A549 (cell line): ENCODE data around the gene KCNK15. TPM values are rescaled to one million over a fixed set of nuclear protein-coding genes. Genes with fewer than 3 reads are reported as not detected.

ENCODE experiments used
- ATAC-seq, 2 experiments: fragments of 200-7000 bp in 1 of 2; fragments of >200 bp in 1 of 2; cut with Nextera tagmentation in 1 of 2; cut with Tn5 transposase in 1 of 2; 3 replicates each; pipeline versions ENCODE4 v1.8.0 to v1.9.1; 2018 to 2020; ENCODE audit warnings: mild to moderate bottlenecking in 1 of 2, moderate library complexity in 1 of 2
- CTCF ChIA-PET: fragments of 300-600 bp; sonication (Branson Sonifier 250); formaldehyde crosslinking; extraction: SDS; loops from one replicate; lab custom pipeline; 2021; ENCODE audit warnings: antibody characterized with exemption, inconsistent platforms; lab: Yijun Ruan, JAX
- POLR2A ChIA-PET: fragments of 350-600 bp; formaldehyde crosslinking; extraction: SDS; loops from one replicate; lab custom pipeline; 2021; ENCODE audit warnings: antibody characterized with exemption, inconsistent platforms; lab: Yijun Ruan, JAX
- DNase-seq, 2 experiments: peaks; one replicate each; pipeline versions ENCODE4 v3.0.0 to v3.0.0-alpha.2; 2011 to 2016; ENCODE audit warnings: low read depth in 1 of 2, low spot score in 1 of 2
- FAIRE-seq: peaks from 2 replicates; lab custom pipeline; 2011; peaks lifted over from hg19 to GRCh38; lab: Jason Lieb, UNC
- H3K27ac ChIP-seq, 2 experiments: fragments of >200 bp; sonication (Bioruptor Twin); formaldehyde crosslinking; 3 replicates each; pipeline ENCODE4 v1.5.1; 2016 to 2017
- H3K4me1 ChIP-seq: fragments of >200 bp; sonication (Bioruptor Twin); formaldehyde crosslinking; 3 replicates; pipeline ENCODE4 v1.6.1; 2016
- H3K4me2 ChIP-seq: fragments of >200 bp; sonication (Bioruptor Twin); formaldehyde crosslinking; 3 replicates; pipeline ENCODE4 v1.6.1; 2016
- H3K4me3 ChIP-seq: fragments of >200 bp; sonication (Bioruptor Twin); formaldehyde crosslinking; 3 replicates; pipeline ENCODE4 v1.5.1; 2016
- H3K9me3 ChIP-seq: fragments of >200 bp; sonication (Bioruptor Twin); formaldehyde crosslinking; 3 replicates; pipeline ENCODE4 v1.6.1; 2016
- BHLHE40 ChIP-seq: IDR thresholded peaks from 2 replicates; pipeline ENCODE4 v1.6.1; 2012; ENCODE audit warnings: low read depth, low read length, inconsistent platforms
- CEBPB ChIP-seq, 2 experiments: fragments of >200 bp in 1 of 2; sonication (Bioruptor Twin) in 1 of 2; formaldehyde crosslinking in 1 of 2; IDR thresholded peaks; 2 replicates each; pipeline ENCODE4 v1.6.1; 2012 to 2016
- CHD2 ChIP-seq: fragments of 150-350 bp; IDR thresholded peaks from 2 replicates; pipeline ENCODE4 v1.6.1; 2014; ENCODE audit warnings: low read length; ENCODE audit not compliant: partially characterized antibody
- CHD4 ChIP-seq: fragments of 200-600 bp; sonication (generic); IDR thresholded peaks from 2 replicates; pipeline ENCODE4 v1.6.1; 2016; ENCODE audit warnings: antibody characterized with exemption, mild to moderate bottlenecking, borderline replicate concordance
- EHF ChIP-seq: fragments of 250-450 bp; sonication (Bioruptor Pico); IDR thresholded peaks from 2 replicates; pipeline ENCODE4 v1.5.0; 2020; ENCODE audit warnings: mild to moderate bottlenecking
- EHMT2 ChIP-seq: fragments of 200-600 bp; sonication (generic); IDR thresholded peaks from 2 replicates; pipeline ENCODE4 v1.6.1; 2016; ENCODE audit warnings: antibody characterized with exemption, low read depth, mild to moderate bottlenecking, moderate library complexity
- EP300 ChIP-seq, 2 experiments: fragments of >200 bp; sonication (Bioruptor Twin); formaldehyde crosslinking; IDR thresholded peaks; 2 replicates in 1 of 2; 3 replicates in 1 of 2; pipeline ENCODE4 v1.6.1; 2016 to 2017
- FOSB ChIP-seq: fragments of 250-450 bp; sonication (Bioruptor Pico); IDR thresholded peaks from 2 replicates; pipeline ENCODE4 v1.5.0; 2020; ENCODE audit warnings: mild to moderate bottlenecking, moderate library complexity
- FOSL2 ChIP-seq, 2 experiments: fragments of 450-650 bp in 1 of 2; fragments of >200 bp in 1 of 2; sonication (Bioruptor Twin) in 1 of 2; formaldehyde crosslinking; IDR thresholded peaks; 2 replicates each; pipeline versions ENCODE4 v1.5.0 to v1.6.1; 2016 to 2020; ENCODE audit warnings: mild to moderate bottlenecking in 1 of 2, moderate library complexity in 1 of 2
- FOXS1 ChIP-seq: fragments of 250-450 bp; sonication (Bioruptor Pico); IDR thresholded peaks from 2 replicates; pipeline ENCODE4 v1.5.0; 2020; ENCODE audit warnings: mild to moderate bottlenecking, moderate library complexity
- GATA3 ChIP-seq: IDR thresholded peaks from 2 replicates; pipeline ENCODE4 v1.6.1; 2012; ENCODE audit warnings: borderline replicate concordance
- HDAC2 ChIP-seq: fragments of 200-600 bp; sonication (generic); IDR thresholded peaks from 2 replicates; pipeline ENCODE4 v1.6.1; 2016
- HEYL ChIP-seq: fragments of 250-450 bp; sonication (Bioruptor Pico); IDR thresholded peaks from 2 replicates; pipeline ENCODE4 v1.8.0; 2021; ENCODE audit warnings: mild to moderate bottlenecking, moderate library complexity
- HOXB13 ChIP-seq: fragments of 250-450 bp; sonication (Bioruptor Pico); IDR thresholded peaks from 2 replicates; pipeline ENCODE4 v1.5.0; 2020; ENCODE audit warnings: low read depth, mild to moderate bottlenecking, moderate library complexity
- HOXB5 ChIP-seq: fragments of 250-450 bp; sonication (Bioruptor Pico); IDR thresholded peaks from 2 replicates; pipeline ENCODE4 v1.5.0; 2020; ENCODE audit warnings: mild to moderate bottlenecking, moderate library complexity
- JUN ChIP-seq, 2 experiments: fragments of >200 bp; sonication (Bioruptor Twin); formaldehyde crosslinking; IDR thresholded peaks; 2 replicates in 1 of 2; 3 replicates in 1 of 2; pipeline ENCODE4 v1.6.1; 2016 to 2017
- JUNB ChIP-seq: fragments of >200 bp; sonication (Bioruptor Twin); formaldehyde crosslinking; IDR thresholded peaks from 2 replicates; pipeline ENCODE4 v1.6.1; 2016
- MAFK ChIP-seq: fragments of 450-650 bp; IDR thresholded peaks from 2 replicates; pipeline ENCODE4 v1.6.1; 2014; ENCODE audit not compliant: partially characterized antibody
- MAZ ChIP-seq: fragments of 150-350 bp; IDR thresholded peaks from 2 replicates; pipeline ENCODE4 v1.6.1; 2014; ENCODE audit warnings: antibody characterized with exemption, low read depth, low read length, borderline replicate concordance
- MYC ChIP-seq: IDR thresholded peaks from 2 replicates; pipeline ENCODE4 v1.6.1; 2012; ENCODE audit warnings: mild to moderate bottlenecking, inconsistent platforms, low read length, improper control_type of control experiment, borderline replicate concordance
- POLR2A ChIP-seq: IDR thresholded peaks from 2 replicates; pipeline ENCODE4 v1.6.1; 2012; ENCODE audit warnings: mild to moderate bottlenecking, low read length
- RAD21 ChIP-seq, 2 experiments: fragments of >200 bp in 1 of 2; sonication (Bioruptor Twin) in 1 of 2; formaldehyde crosslinking in 1 of 2; IDR thresholded peaks in 1 of 2; conservative IDR thresholded peaks in 1 of 2; 2 replicates in 1 of 2; 3 replicates in 1 of 2; pipeline ENCODE4 v1.6.1; 2012 to 2018; ENCODE audit warnings: inconsistent platforms in 1 of 2
- SMC3 ChIP-seq: fragments of >200 bp; sonication (Bioruptor Twin); formaldehyde crosslinking; IDR thresholded peaks from 3 replicates; pipeline ENCODE4 v1.6.1; 2018; ENCODE audit warnings: inconsistent platforms
- SREBF2 ChIP-seq: fragments of 450-650 bp; IDR thresholded peaks from 2 replicates; pipeline ENCODE4 v1.6.1; 2014; ENCODE audit warnings: mild to moderate bottlenecking, moderate library complexity
- TP53 ChIP-seq: fragments of 250-450 bp; sonication (Bioruptor Pico); IDR thresholded peaks from 2 replicates; pipeline ENCODE4 v1.5.0; 2021; ENCODE audit warnings: mild to moderate bottlenecking, moderate library complexity
- USF2 ChIP-seq: fragments of 450-650 bp; IDR thresholded peaks from 2 replicates; pipeline ENCODE4 v1.6.1; 2014; ENCODE audit warnings: antibody characterized with exemption
- ZSCAN20 ChIP-seq: fragments of 250-450 bp; sonication (Bioruptor Pico); IDR thresholded peaks from 2 replicates; pipeline ENCODE4 v1.8.0; 2022; ENCODE audit warnings: mild to moderate bottlenecking, moderate library complexity
- WGBS: methylation state at CpG from one replicate; pipeline ENCODE4 v1.1.6; 2017; ENCODE audit errors: missing lambda C conversion rate; 5-methylcytosine and 5-hydroxymethylcytosine counted together
- polyA plus RNA-seq, 4 experiments: library from polyadenylated mRNA; depleted of rRNA in 3 of 4; stranded (reverse); fragments of >200 nt; fragmentation: RNase III in 1 of 4; extraction: RNeasy Plus Mini Kit Qiagen cat#74134 plus additional on column Dnase treatment in 1 of 4; gene quantifications; 2 replicates in 3 of 4; 3 replicates in 1 of 4; pipeline ENCODE4 v1.2.3, GENCODE V29; 2011 to 2017
- TF ChIP-seq, protein P1 (sequence below): IDR thresholded peaks from 2 replicates; pipeline ENCODE4 v1.6.1; 2012
- TF ChIP-seq, protein P2 (sequence below): IDR thresholded peaks from 2 replicates; pipeline ENCODE4 v1.6.1; 2012
- TF ChIP-seq, protein P3 (sequence below): fragments of >200 bp; sonication (Bioruptor Twin); formaldehyde crosslinking; IDR thresholded peaks from 2 replicates; pipeline ENCODE4 v1.6.1; 2016
- TF ChIP-seq, protein P4 (sequence below): fragments of >200 bp; sonication (Bioruptor Twin); formaldehyde crosslinking; IDR thresholded peaks from 3 replicates; pipeline ENCODE4 v1.6.1; 2016

Gene KCNK15
- polyA plus RNA-seq, 2 of the 4 experiments (the other 2 are of a cell fraction) = 0.43 to 0.49 TPM

GRCh38 chr20:44727651-44728050, 18.0 kb upstream of the KCNK15 start:
- 58% methylated on average over 2 of the region's 2 CpGs for WGBS
- ChIA-PET POLR2A (interaction anchor here (2.5 kb wide), 1 partner anchor 13 kb away, joined by 7 read pairs; the partner anchor contains the start of gene CCN5), CTCF (interaction anchor here (1.1 to 21.9 kb wide), 6 partner anchors 9 to 45 kb away, joined by 3 to 525 read pairs (median 6); no protein-coding TSS in a partner anchor)
- H3K4me3 ChIP-seq = no peak overlapping the region
- peak overlapping the region; percentile 96 to 98 for H3K27ac ChIP-seq
- ATAC-seq = no peak
- H3K4me1 ChIP-seq = peaks cover 84% of the 10 kb centered on the region
- no peak for DNase-seq
- no peaks in the 10 kb centered on the region for H3K9me3 ChIP-seq
- no peak for FAIRE-seq
- TF ChIP-seq EHMT2 = no peak
- TF ChIP-seq CHD4 = no peak
- TF ChIP-seq SREBF2 = no peak
- TF ChIP-seq HOXB5 (CRISPR knock-in tag) = no peak
- TF ChIP-seq JUN (IDR thresholded peaks at IDR 0.05) = no peak
- TF ChIP-seq EHF (CRISPR knock-in tag) = no peak
- H3K4me2 ChIP-seq = peak overlapping the region; percentile 80

DNA sequence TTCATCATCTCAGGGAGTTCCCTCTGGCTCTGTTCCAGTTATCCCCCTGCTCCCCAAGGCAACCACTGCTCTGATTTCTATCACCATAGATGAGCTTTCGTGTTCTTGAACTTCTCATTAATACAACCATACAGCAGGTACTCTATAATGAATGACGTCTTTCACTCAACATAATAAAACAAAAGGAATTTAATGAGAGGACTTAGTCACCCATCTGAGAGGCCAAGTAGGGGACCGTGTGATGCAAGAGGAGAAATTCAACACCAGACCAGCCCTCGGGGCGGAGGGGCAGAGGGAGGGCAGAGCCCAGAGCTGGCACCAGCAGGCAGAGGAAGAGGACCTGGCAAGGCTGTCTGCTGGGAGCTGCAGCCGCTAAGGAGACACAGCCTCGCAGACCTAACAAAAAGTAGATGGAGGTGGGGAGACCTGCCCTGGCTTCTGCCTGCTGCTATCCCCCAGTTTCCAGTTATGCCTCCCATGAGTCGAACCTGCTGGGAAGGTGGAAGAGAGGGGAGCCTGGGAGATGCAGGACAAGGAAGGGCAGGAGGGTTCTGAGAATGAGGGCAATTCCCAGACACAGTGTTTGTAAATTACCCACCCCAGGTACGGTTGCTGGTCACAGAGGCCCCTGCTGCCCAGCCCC, 16.7 kb upstream of the KCNK15 start:
- FAIRE-seq = peak; percentile 98
- WGBS = 1% methylated on average over 9 of the region's 9 CpGs
- peak; percentile 89 to 93 for ATAC-seq
- ChIA-PET POLR2A (interaction anchor here (0.8 to 2.8 kb wide), 9 partner anchors 8 to 43 kb away, joined by 3 to 20 read pairs (median 5); partner anchors contain the start of gene CCN5), CTCF (interaction anchor here (1.0 to 21.9 kb wide), 5 partner anchors 10 to 46 kb away, joined by 3 to 525 read pairs (median 27); partner anchors contain the start of gene CCN5)
- H3K4me2 ChIP-seq = peak overlapping the region; percentile 80
- TF ChIP-seq SMC3 = peak; percentile 49; the same call in 2 of the 3 replicates
- TF ChIP-seq, protein P1, sequence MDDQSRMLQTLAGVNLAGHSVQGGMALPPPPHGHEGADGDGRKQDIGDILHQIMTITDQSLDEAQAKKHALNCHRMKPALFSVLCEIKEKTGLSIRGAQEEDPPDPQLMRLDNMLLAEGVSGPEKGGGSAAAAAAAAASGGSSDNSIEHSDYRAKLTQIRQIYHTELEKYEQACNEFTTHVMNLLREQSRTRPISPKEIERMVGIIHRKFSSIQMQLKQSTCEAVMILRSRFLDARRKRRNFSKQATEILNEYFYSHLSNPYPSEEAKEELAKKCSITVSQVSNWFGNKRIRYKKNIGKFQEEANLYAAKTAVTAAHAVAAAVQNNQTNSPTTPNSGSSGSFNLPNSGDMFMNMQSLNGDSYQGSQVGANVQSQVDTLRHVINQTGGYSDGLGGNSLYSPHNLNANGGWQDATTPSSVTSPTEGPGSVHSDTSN = peak; percentile 86
- 0 out of 2 replicates have a peak, but pooled peaks have one; percentile 40 for TF ChIP-seq HOXB13 (CRISPR knock-in tag)
- peak; percentile 20; the same call in 1 of the 2 replicates for TF ChIP-seq HOXB5 (CRISPR knock-in tag)
- no peak for TF ChIP-seq FOXS1 (CRISPR knock-in tag)
- peak; percentile 51 for TF ChIP-seq POLR2A
- TF ChIP-seq FOSB (CRISPR knock-in tag) = peak; percentile 10; the same call in 1 of the 2 replicates
- peak; percentile 95 to 98; a peak in 4 of 5 replicates for TF ChIP-seq EP300 (IDR thresholded peaks at IDR 0.05)
- TF ChIP-seq JUNB = peak; percentile 97
- peak; percentile 93 for TF ChIP-seq FOSL2 (IDR thresholded peaks at IDR 0.05)
- TF ChIP-seq FOSL2 (CRISPR knock-in tag; IDR thresholded peaks at IDR 0.05) = peak; percentile 95
- TF ChIP-seq RAD21 (conservative IDR thresholded peaks at IDR 0.05 in 1 of 2, IDR thresholded peaks at IDR 0.05 in 1 of 2) = peak in 1 of 2 experiments; percentile 37; a peak in 4 of 5 replicates
- TF ChIP-seq, protein P2, sequence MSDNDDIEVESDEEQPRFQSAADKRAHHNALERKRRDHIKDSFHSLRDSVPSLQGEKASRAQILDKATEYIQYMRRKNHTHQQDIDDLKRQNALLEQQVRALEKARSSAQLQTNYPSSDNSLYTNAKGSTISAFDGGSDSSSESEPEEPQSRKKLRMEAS = peak; percentile 92
- TF ChIP-seq USF2 = no peak
- peak; percentile 98 for TF ChIP-seq GATA3
- TF ChIP-seq CHD2 = no peak
- TF ChIP-seq CEBPB (IDR thresholded peaks at IDR 0.05) = peak; percentile 96 to 99
- TF ChIP-seq HDAC2 = no peak
- TF ChIP-seq BHLHE40 = no peak
- TF ChIP-seq MAZ = peak; percentile 99
- TF ChIP-seq, protein P3, sequence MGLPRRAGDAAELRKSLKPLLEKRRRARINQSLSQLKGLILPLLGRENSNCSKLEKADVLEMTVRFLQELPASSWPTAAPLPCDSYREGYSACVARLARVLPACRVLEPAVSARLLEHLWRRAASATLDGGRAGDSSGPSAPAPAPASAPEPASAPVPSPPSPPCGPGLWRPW = peak; percentile 65; the same call in 1 of the 2 replicates
- TF ChIP-seq TP53 (CRISPR knock-in tag) = 0 out of 2 replicates have a peak, but pooled peaks have one; percentile 38
- TF ChIP-seq, protein P4, sequence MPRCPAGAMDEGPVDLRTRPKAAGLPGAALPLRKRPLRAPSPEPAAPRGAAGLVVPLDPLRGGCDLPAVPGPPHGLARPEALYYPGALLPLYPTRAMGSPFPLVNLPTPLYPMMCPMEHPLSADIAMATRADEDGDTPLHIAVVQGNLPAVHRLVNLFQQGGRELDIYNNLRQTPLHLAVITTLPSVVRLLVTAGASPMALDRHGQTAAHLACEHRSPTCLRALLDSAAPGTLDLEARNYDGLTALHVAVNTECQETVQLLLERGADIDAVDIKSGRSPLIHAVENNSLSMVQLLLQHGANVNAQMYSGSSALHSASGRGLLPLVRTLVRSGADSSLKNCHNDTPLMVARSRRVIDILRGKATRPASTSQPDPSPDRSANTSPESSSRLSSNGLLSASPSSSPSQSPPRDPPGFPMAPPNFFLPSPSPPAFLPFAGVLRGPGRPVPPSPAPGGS = peak; percentile 95
- TF ChIP-seq ZSCAN20 = no peak
- TF ChIP-seq JUN (IDR thresholded peaks at IDR 0.05) = peak; percentile 97 to 98
- no peak for TF ChIP-seq MAFK
- 0 out of 2 replicates have a peak, but pooled peaks have one; percentile 55 for TF ChIP-seq HEYL
- no peak for TF ChIP-seq MYC
- peaks cover 87% of the 10 kb centered on the region for H3K4me1 ChIP-seq
- no peaks in the 10 kb centered on the region for H3K9me3 ChIP-seq
- H3K4me3 ChIP-seq = peak overlapping the region; percentile 4; the same call in 1 of the 3 replicates
- H3K27ac ChIP-seq = peak overlapping the region; percentile 96 to 98
- peak; percentile 97 for DNase-seq
